Measurements from ENCODE around the gene SRD5A2. TPM values are rescaled to one million over a fixed set of nuclear protein-coding genes. Genes with fewer than 3 reads are reported as not detected.

Gene SRD5A2
- total RNA-seq, 4 donors from 2014 or later = not detected

DNA sequence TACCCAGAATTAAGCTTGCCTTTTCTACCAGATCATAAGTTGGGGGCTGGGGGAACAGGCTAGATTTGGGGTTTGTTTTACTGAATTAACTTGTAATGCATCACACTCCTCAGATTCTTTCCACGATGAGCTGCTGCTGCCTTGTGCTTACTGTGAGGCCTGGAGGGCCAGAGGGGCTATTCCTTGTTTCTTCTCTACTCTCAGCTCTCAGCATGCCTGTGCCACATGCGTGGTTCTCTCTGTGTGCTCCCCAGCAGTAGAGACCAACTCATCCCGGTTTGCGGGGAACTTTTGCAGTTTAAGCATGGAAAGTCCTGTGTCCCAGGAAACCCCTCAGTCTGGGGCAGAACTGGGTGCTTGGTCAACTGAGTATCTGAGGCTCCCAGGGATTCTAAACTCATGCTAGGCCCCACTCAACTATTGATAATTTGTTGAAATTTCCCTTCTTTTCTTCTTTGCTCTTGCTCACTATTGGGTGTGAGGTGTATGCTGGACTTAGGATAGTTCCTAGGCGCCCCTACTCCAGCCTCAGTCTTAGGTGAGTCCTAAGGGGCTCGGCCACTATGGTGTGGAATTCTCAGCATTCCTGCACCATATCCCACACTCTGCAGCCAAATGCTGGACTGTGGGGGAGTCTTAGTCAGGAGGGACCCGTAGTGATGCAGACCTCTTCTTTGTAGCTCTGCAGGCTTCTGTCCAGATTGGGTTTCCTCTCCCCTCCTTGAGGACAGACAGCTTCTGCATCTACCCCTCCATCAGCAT, 63.1 kb downstream of the SRD5A2 start:
- DNase-seq (ENCODE audit: low spot score in 2 of 2) = no peak
- Histone ChIP-seq H3K27ac (no peak overlapping the region), H3K4me3 (no peak overlapping the region), H3K4me1 (no peaks in the 10 kb centered on the region), H3K27me3 (no peaks in the 10 kb centered on the region), H3K9me3 (no peaks in the 10 kb centered on the region), H3K36me3 (no peaks in the 10 kb centered on the region)
- no peak for TF ChIP-seq EP300 (IDR thresholded peaks at IDR 0.05)
- TF ChIP-seq, protein P1, sequence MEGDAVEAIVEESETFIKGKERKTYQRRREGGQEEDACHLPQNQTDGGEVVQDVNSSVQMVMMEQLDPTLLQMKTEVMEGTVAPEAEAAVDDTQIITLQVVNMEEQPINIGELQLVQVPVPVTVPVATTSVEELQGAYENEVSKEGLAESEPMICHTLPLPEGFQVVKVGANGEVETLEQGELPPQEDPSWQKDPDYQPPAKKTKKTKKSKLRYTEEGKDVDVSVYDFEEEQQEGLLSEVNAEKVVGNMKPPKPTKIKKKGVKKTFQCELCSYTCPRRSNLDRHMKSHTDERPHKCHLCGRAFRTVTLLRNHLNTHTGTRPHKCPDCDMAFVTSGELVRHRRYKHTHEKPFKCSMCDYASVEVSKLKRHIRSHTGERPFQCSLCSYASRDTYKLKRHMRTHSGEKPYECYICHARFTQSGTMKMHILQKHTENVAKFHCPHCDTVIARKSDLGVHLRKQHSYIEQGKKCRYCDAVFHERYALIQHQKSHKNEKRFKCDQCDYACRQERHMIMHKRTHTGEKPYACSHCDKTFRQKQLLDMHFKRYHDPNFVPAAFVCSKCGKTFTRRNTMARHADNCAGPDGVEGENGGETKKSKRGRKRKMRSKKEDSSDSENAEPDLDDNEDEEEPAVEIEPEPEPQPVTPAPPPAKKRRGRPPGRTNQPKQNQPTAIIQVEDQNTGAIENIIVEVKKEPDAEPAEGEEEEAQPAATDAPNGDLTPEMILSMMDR (IDR thresholded peaks at IDR 0.05) = no peak
- TF ChIP-seq POLR2A (IDR thresholded peaks at IDR 0.05) = no peak
- WGBS, 2 donors = 78 to 79% methylated on average over 7 of the region's 7 CpGs

DNA sequence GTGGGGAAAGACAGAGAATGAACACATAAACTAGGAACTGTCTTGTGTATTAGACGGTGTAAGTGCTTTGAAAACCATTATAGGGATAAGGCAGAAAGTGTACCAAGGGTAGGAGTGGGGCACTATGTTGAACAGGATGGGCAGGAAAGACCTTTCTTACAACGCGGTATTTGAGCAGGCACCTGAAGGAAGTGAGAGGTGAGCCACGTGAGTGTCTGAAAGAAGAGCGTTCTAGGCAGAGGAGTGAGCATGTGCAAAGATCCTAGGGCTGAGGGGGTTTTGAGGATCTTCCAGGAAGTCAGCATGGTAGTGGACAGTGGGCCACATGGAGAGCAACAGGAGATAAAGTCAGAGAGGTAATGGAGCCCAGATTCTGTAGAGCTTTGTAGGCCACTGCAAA, 65.2 kb downstream of the SRD5A2 start:
- H3K9me3 ChIP-seq = no peaks in the 10 kb centered on the region
- no peak overlapping the region for H3K4me3 ChIP-seq
- 89 to 96% methylated on average over 5 of the region's 5 CpGs for WGBS, 2 donors
- no peak for DNase-seq (ENCODE audit: low spot score in 2 of 2)
- no peaks in the 10 kb centered on the region for H3K27me3 ChIP-seq
- TF ChIP-seq POLR2A (IDR thresholded peaks at IDR 0.05) (no peak), EP300 (IDR thresholded peaks at IDR 0.05) (no peak)
- TF ChIP-seq, protein P1 (IDR thresholded peaks at IDR 0.05) = no peak
- H3K27ac ChIP-seq = no peak overlapping the region
- H3K4me1 ChIP-seq = no peaks in the 10 kb centered on the region
- no peaks in the 10 kb centered on the region for H3K36me3 ChIP-seq

DNA sequence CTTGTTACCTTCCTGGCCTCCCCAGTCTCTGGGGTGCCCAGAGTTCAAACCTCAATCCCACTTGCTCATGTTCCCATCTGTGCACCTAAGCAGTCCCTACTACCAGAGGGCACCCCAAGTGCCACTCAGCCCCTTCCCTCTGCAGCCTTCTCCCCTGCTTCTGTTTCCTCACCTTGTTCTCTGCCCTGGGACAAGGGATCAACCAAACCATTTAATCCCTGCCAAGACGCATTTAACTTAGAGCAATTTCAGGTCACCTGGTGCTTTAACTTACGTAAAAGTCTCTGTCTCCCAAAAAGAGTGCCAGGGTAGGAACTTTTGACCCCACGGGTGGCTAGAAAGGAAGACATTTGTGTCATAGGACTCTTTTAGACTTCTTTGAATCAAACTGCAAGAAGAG, 67.2 kb downstream of the SRD5A2 start:
- WGBS, 2 donors = 80 to 86% methylated on average over 3 of the region's 3 CpGs
- H3K36me3 ChIP-seq = no peaks in the 10 kb centered on the region
- no peak overlapping the region for H3K4me3 ChIP-seq
- no peaks in the 10 kb centered on the region for H3K9me3 ChIP-seq
- H3K27me3 ChIP-seq = no peaks in the 10 kb centered on the region
- TF ChIP-seq, protein P1 (IDR thresholded peaks at IDR 0.05) = no peak
- TF ChIP-seq POLR2A (IDR thresholded peaks at IDR 0.05) (no peak), EP300 (IDR thresholded peaks at IDR 0.05) (no peak)
- H3K4me1 ChIP-seq = no peaks in the 10 kb centered on the region
- no peak for DNase-seq (ENCODE audit: low spot score in 2 of 2)
- H3K27ac ChIP-seq = no peak overlapping the region

DNA sequence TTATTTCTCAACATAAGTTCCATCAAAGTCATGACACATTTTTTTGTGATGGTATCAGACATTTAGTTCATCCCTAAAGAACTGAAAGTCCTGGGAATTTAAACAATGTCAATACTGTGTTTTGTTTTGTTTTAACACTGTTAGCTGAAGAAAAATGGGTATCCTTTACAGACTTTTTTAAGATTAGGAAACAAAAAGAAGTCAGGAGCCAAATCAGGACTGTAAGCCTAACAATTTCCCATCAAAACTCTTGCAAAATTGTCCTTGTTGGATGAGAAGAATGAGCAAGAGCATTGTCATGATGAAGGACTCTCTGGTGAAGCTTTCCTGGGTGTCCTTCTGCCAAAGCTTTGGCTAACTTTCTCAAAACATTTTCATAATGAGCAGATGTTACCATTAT, 69.4 kb downstream of the SRD5A2 start:
- no peaks in the 10 kb centered on the region for H3K9me3 ChIP-seq
- TF ChIP-seq, protein P1 (IDR thresholded peaks at IDR 0.05) = no peak
- TF ChIP-seq POLR2A (IDR thresholded peaks at IDR 0.05) = no peak
- no peak for TF ChIP-seq EP300 (IDR thresholded peaks at IDR 0.05)
- no peak overlapping the region for H3K4me3 ChIP-seq
- no peak for DNase-seq (ENCODE audit: low spot score in 2 of 2)
- no peaks in the 10 kb centered on the region for H3K4me1 ChIP-seq
- no peaks in the 10 kb centered on the region for H3K36me3 ChIP-seq
- H3K27me3 ChIP-seq = no peaks in the 10 kb centered on the region
- no peak overlapping the region for H3K27ac ChIP-seq

DNA sequence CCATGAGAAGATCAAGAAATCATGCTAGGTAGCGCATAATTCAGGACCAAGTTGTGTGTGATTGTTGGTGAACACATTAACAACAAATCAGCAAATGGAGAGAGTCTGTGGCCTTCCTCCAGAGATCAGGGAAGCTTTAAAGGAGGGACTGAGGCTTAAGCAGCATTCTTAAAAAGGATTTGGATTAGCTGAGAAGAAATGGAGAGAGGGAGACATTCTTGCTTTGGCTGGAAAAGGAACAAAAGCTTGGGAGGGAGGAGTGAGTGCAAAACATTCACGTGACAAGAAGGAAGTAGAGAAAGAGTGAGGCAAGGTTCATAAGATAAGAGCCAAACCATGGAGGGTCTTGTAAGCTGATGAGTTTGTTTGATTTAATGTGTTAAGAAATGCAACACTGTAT, 75.6 kb downstream of the SRD5A2 start:
- H3K9me3 ChIP-seq = no peaks in the 10 kb centered on the region
- H3K4me3 ChIP-seq = no peak overlapping the region
- 71 to 73% methylated on average over 2 of the region's 2 CpGs for WGBS, 2 donors
- H3K27me3 ChIP-seq = no peaks in the 10 kb centered on the region
- no peak overlapping the region for H3K27ac ChIP-seq
- H3K4me1 ChIP-seq = no peaks in the 10 kb centered on the region
- no peaks in the 10 kb centered on the region for H3K36me3 ChIP-seq
- no peak for DNase-seq (ENCODE audit: low spot score in 2 of 2)
- no peak for TF ChIP-seq POLR2A (IDR thresholded peaks at IDR 0.05)
- TF ChIP-seq EP300 (IDR thresholded peaks at IDR 0.05) = no peak
- TF ChIP-seq, protein P1 (IDR thresholded peaks at IDR 0.05) = no peak

Measured in tibial nerve (tissue), 4 donors.